Central memory CD8-positive, alpha-beta T cell (primary cell): ENCODE results near the gene GTPBP3.

ENCODE experiments used
- ATAC-seq: fragments of 150-1000 bp; cut with Tn5 transposase; replicated peaks from 2 replicates; pipeline ENCODE4 v1.10.0; 2022; ENCODE audit warnings: mild to moderate bottlenecking, moderate FRiP score, moderate number of reproducible peaks; ENCODE audit not compliant: poor library complexity, severe bottlenecking; ENCODE audit errors: extremely low read depth
- DNase-seq, 2 donors: peaks; one replicate each; pipeline ENCODE4 v3.0.0; 2021; ENCODE audit warnings: low spot score in 2 of 2
- H3K27ac Mint-ChIP-seq: one replicate; pipeline ENCODE4 v1.8.0; 2022; ENCODE audit warnings: low read depth, mild to moderate bottlenecking, moderate library complexity, mixed read lengths
- H3K27me3 Mint-ChIP-seq: one replicate; pipeline ENCODE4 v1.8.0; 2022; ENCODE audit warnings: mixed read lengths
- H3K36me3 Mint-ChIP-seq: one replicate; pipeline ENCODE4 v1.8.0; 2022; ENCODE audit warnings: mild to moderate bottlenecking, moderate library complexity, mixed read lengths; ENCODE audit not compliant: insufficient read depth
- H3K4me1 Mint-ChIP-seq: one replicate; pipeline ENCODE4 v1.8.0; 2022; ENCODE audit warnings: mixed read lengths
- H3K4me3 Mint-ChIP-seq: one replicate; pipeline ENCODE4 v1.8.0; 2022; ENCODE audit warnings: mild to moderate bottlenecking, moderate library complexity, mixed read lengths
- H3K9me3 Mint-ChIP-seq: one replicate; pipeline ENCODE4 v1.8.0; 2022; ENCODE audit warnings: mixed read lengths

The GTPBP3 gene

DNA sequence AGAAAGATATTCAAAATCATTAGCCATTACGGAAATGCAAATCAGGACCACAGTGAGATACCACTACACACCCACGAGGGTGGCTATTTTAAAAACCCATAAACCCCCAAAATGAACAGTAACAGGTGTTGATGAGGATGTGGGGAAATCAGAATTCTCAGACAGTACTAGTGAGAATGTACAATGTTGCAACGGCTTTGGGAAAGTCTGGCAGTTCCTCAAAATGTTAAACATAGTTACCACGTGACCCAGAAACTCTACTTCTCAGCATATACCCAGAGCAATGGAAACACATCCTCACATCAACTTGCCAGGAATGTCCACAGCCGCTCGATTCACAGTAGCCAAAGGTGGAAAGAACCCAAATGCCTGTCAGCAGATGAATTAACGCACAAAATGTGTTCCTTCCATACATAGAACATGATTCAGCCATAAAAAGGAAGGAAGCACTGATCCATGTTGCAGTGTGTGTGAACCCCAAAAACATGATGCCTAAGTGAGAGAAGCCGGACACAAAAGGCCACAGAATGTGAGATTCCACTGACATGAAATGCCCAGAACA lies 32.8 kb downstream of the GTPBP3 start:
- ATAC-seq (peak; percentile 32), DNase-seq (no peak)
- H3K27ac Mint-ChIP-seq: no peak overlapping the region
- H3K4me1 Mint-ChIP-seq: peaks cover 5% of the 10 kb centered on the region
- no peak overlapping the region for H3K4me3 Mint-ChIP-seq
- H3K27me3 Mint-ChIP-seq: peaks cover 27% of the 10 kb centered on the region
- H3K9me3 Mint-ChIP-seq: no peaks in the 10 kb centered on the region
- H3K36me3 Mint-ChIP-seq: no peaks in the 10 kb centered on the region

DNA sequence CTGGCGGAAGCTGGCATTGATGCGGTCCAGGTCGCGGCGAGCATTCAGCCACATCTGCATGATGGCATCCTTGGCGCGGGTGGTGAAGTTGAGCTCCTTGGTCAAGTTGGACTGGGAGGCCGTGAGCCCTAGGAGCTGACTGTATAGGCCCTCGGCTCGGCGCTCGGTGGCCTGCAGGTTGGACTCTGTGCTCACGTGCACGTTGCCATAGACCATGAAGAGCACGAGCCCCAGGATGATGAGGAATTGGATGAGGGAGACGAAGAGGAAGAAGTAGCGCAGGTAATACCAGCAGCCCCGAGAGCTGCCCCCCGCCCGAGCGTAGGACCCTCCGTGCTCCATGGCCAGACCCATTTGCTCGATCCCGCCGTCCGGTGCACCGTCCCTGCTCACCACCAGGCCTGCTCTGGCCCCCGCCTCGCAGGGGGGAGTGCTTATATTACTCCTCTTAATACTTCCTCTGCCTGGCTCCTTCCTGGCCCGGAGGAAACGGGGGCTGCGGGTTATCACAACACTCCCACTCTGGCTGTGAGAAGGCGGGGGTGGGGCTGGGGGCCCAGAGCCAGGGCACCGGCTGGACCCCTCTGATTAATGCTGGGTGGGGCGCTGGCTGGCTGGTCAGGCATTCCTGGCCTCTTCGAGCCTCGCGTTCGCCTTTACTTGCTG lies 39.7 kb downstream of the GTPBP3 start, which contains the start of gene PLVAP:
Gene PLVAP, minus strand, starts transcription at position 408 of the 666 bp plus-strand sequence. Its CDS starts 54 bp downstream, at position 354.
- no peak for ATAC-seq
- H3K27ac Mint-ChIP-seq: no peak within 1 kb of the TSS
- H3K36me3 Mint-ChIP-seq: no peaks in the 10 kb centered on the region

DNA sequence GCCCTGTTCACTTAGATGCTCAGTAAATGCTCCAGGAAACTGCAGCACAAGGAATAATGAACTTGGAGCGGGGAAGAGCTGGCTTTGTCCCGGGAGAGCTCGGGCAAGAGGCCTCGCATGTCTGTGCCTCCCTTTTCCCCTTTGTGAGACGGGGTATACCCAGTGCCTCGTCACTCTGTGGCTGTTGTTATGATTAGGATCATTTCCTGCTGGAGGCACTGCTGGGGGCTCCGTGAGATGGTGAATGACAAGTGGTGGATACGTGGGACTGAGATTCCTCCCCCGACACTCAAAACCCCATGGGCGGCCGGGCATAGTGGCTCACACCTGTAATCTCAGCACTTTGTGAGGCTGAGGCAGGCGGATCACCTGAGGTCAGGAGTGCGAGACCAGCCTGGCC lies 40.9 kb downstream of the GTPBP3 start:
- DNase-seq: no peak
- H3K27me3 Mint-ChIP-seq: peaks cover 25% of the 10 kb centered on the region
- ATAC-seq: no peak
- no peak overlapping the region for H3K27ac Mint-ChIP-seq
- no peaks in the 10 kb centered on the region for H3K36me3 Mint-ChIP-seq
- H3K4me1 Mint-ChIP-seq: no peaks in the 10 kb centered on the region
- H3K9me3 Mint-ChIP-seq: no peaks in the 10 kb centered on the region
- no peak overlapping the region for H3K4me3 Mint-ChIP-seq

More for the DNA sequence above, 39.7 kb downstream of the GTPBP3 start, which contains the start of gene PLVAP:
- Mint-ChIP-seq H3K9me3 (no peaks in the 10 kb centered on the region), H3K27me3 (peaks cover 25% of the 10 kb centered on the region), H3K4me3 (no peak within 1 kb of the TSS), H3K4me1 (no peaks in the 10 kb centered on the region)
- no peak for DNase-seq

DNA sequence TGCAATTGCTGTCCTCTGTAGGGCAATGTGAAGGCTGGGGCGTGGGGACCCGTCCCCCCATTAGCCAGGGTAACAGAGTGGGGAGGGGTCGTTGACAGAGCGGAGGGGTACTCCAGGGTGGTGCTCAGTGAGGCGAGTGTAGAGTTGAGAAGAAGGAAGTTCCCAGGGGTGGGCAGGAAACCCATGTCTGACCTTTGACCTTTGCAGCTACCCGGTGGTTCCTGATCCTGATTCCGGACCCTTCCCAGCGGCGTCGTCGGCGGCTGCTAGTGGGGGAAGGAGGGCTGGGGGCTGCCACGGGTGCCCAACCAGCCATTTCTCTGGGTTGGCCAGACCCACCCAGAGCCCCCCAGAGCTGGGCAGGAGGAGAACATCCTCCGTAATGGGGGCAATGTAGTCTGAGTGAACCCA lies 41.9 kb downstream of the GTPBP3 start:
- ATAC-seq: no peak
- no peak overlapping the region for H3K27ac Mint-ChIP-seq
- H3K36me3 Mint-ChIP-seq: no peaks in the 10 kb centered on the region
- no peak for DNase-seq
- peaks cover 25% of the 10 kb centered on the region for H3K27me3 Mint-ChIP-seq
- no peaks in the 10 kb centered on the region for H3K4me1 Mint-ChIP-seq
- no peak overlapping the region for H3K4me3 Mint-ChIP-seq
- H3K9me3 Mint-ChIP-seq: no peaks in the 10 kb centered on the region

DNA sequence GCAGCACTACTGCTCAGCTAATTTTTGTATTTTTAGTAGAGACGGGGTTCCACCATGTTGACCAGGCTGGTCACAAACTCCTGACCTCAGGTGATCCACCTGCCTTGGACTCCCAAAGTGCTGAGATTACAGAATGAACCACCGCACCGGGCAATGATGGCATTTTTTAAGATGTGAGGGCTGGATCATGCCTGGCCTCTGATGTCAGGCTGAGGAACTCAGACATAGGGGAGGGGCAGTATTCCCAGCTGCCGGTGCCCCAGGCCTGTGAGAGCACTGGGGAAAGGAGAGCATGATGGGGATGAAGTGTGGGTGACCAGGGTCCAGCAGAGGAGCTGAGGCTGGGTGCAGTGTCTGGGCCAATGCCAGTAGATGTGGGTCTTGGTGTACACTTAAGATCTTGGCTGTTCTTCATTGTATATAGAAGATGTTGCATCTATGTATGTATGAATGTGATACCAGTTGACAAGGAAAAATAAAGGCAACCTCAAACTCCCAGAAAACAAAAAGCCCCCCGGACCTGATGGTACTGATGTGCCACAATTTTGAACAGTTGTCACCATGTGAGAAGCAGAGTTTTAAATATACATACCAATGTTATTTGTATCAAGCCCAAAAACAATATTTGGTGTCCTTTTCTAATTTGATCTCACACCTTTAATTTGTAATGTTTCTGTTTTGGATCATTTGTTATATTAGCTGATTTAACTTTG lies 43.2 kb downstream of the GTPBP3 start:
- ATAC-seq (no peak), DNase-seq (no peak)
- Mint-ChIP-seq H3K27ac (no peak overlapping the region), H3K36me3 (no peaks in the 10 kb centered on the region), H3K4me1 (no peaks in the 10 kb centered on the region), H3K27me3 (peaks cover 25% of the 10 kb centered on the region), H3K9me3 (no peaks in the 10 kb centered on the region), H3K4me3 (no peak overlapping the region)

- Mint-ChIP-seq H3K27me3 (no peaks in the 10 kb centered on the region), H3K4me1 (peaks cover 5% of the 10 kb centered on the region), H3K9me3 (no peaks in the 10 kb centered on the region), H3K27ac (no peak overlapping the region), H3K4me3 (no peak overlapping the region), H3K36me3 (peaks cover 4% of the 10 kb centered on the region)
- ATAC-seq: no peak
- peak; percentile 26 to 47 for DNase-seq
Measured at GRCh38 chr19:17385878-17386611, 48.7 kb downstream of the GTPBP3 start.

GRCh38 chr19:17389288-17389687 lies 51.9 kb downstream of the GTPBP3 start:
- H3K27me3 Mint-ChIP-seq: no peaks in the 10 kb centered on the region
- no peak overlapping the region for H3K4me3 Mint-ChIP-seq

GRCh38 chr19:17389957-17390664 lies 52.8 kb downstream of the GTPBP3 start:
- Mint-ChIP-seq H3K4me3 (peak overlapping the region; percentile 84), H3K27me3 (no peaks in the 10 kb centered on the region), H3K36me3 (peaks cover 8% of the 10 kb centered on the region), H3K27ac (peak overlapping the region; percentile 33), H3K4me1 (peaks cover 13% of the 10 kb centered on the region), H3K9me3 (no peaks in the 10 kb centered on the region)
- DNase-seq: no peak
- ATAC-seq: no peak

More at GRCh38 chr19:17389288-17389687, 51.9 kb downstream of the GTPBP3 start:
- DNase-seq (no peak), ATAC-seq (no peak)
- Mint-ChIP-seq H3K36me3 (peaks cover 8% of the 10 kb centered on the region), H3K4me1 (peaks cover 13% of the 10 kb centered on the region), H3K27ac (no peak overlapping the region), H3K9me3 (no peaks in the 10 kb centered on the region)

DNA sequence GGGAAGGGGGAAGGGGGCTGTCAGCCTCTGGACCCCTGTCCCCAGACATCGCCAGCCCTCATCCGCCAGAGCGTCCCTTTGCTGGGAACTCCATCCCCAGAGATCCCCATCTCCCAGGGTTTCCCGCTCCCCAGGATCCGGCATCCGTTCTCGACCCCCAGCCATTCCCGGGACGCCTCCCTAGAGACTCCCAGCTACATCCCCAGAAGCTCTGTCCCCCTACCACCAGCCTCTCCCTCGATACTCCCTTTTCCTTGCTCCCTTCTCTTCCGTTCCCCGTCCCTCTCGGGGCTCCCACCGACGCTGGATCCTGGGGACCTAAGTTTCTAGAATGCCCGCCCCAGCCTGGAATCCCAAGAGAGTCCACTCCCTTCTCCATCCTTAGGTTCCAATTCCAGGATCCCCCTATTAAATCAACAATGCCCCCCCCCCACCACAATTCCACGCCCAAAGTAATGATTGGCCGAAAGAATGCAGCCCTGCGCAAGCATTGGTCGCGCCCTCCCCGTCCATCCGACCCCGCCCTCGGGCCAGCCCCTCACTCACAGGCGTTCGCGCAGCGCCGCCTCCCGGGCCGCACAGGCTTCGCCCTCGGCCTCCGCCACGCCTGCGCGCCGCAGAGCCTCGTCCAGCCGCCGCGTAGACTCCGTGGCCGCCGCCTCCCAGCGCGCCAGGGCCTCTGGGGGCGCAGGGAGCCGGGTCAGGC lies 53.5 kb downstream of the GTPBP3 start:
- H3K27me3 Mint-ChIP-seq: no peaks in the 10 kb centered on the region
- H3K4me1 Mint-ChIP-seq: peaks cover 13% of the 10 kb centered on the region
- peak; percentile 67 to 77 for DNase-seq
- H3K9me3 Mint-ChIP-seq: no peaks in the 10 kb centered on the region
- ATAC-seq: peak; percentile 97
- H3K4me3 Mint-ChIP-seq: peak overlapping the region; percentile 84
- peaks cover 10% of the 10 kb centered on the region for H3K36me3 Mint-ChIP-seq
- H3K27ac Mint-ChIP-seq: peak overlapping the region; percentile 33

DNA sequence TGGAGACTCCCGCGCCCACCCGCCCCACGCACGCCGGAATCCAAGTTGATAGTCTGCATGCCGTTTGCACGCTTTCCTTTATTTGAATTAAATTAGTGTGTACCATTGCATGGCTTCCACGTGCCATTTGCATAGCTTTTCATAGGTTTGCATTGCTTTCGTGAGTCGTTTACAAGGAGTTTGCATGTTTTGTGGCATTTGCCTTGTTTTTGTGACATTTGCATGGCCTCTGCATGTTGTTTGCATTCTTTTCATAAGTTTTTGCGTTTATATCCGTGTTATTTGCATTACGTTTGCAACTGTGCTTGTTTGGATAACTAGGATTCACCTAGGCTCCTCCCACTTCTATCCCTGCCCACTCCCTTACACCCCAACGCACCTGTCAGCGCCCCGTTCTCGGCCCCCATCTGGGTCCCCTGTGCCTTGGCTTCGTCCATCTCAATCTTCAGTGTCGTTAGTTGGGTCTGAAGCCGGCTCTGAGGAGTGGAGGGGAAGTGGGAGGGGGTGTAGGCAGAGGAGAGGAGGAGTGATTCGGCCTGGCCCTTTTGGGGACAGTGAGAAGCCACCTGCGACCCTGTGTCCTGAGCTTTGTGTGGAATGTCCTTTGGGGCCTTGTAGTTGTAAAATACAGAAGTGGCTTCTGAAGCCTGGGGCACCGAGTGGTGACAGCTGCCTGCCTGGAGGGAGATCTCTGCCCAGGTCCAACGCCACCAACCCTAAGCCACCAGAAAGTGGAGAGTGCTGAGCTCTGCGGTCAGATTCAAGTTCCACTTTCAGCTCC lies 54.2 kb downstream of the GTPBP3 start:
- DNase-seq: no peak

More for the DNA sequence above, 54.2 kb downstream of the GTPBP3 start:
- peak overlapping the region; percentile 84 for H3K4me3 Mint-ChIP-seq
- H3K27me3 Mint-ChIP-seq: no peaks in the 10 kb centered on the region
- H3K4me1 Mint-ChIP-seq: peaks cover 13% of the 10 kb centered on the region
- no peaks in the 10 kb centered on the region for H3K9me3 Mint-ChIP-seq
- no peak overlapping the region for H3K27ac Mint-ChIP-seq
- ATAC-seq: no peak
- H3K36me3 Mint-ChIP-seq: peaks cover 11% of the 10 kb centered on the region
